HL-60 (cell line): ENCODE data around the gene FLYWCH1.

Experiments
- DNase-seq, 2 experiments: peaks; one replicate each; pipeline ENCODE4 v3.0.0-alpha.2; 2010 to 2020; ENCODE audit warnings: low read depth in 1 of 2, low spot score in 1 of 2
- H3K27ac ChIP-seq: fragments of 250-450 bp; sonication (Bioruptor Pico); replicated peaks from 2 replicates; pipeline ENCODE4 v1.5.1; 2020; ENCODE audit warnings: mild to moderate bottlenecking, moderate library complexity
- H3K27me3 ChIP-seq: fragments of 250-450 bp; sonication (Bioruptor Pico); 2 replicates; pipeline ENCODE4 v1.5.1; 2021; ENCODE audit warnings: mild to moderate bottlenecking, moderate library complexity; ENCODE audit not compliant: insufficient read depth, poor library complexity, severe bottlenecking
- H3K4me3 ChIP-seq: replicated peaks from 2 replicates; pipeline ENCODE4 v1.5.1; 2011; ENCODE audit warnings: mild to moderate bottlenecking, control low read depth, low read length; ENCODE audit not compliant: insufficient read depth
- GABPA ChIP-seq: IDR thresholded peaks from 2 replicates; pipeline ENCODE4 v1.6.1; 2012; ENCODE audit warnings: low read depth
- POLR2AphosphoS5 ChIP-seq: IDR thresholded peaks from 2 replicates; pipeline ENCODE4 v1.6.1; 2012; ENCODE audit warnings: low read depth
- SPI1 ChIP-seq: IDR thresholded peaks from 2 replicates; pipeline ENCODE4 v1.6.1; 2012; ENCODE audit warnings: low read depth, mild to moderate bottlenecking, borderline replicate concordance
- TF ChIP-seq, protein P1 (sequence below): IDR thresholded peaks from 2 replicates; pipeline ENCODE4 v1.6.1; 2012; ENCODE audit warnings: low read depth; ENCODE audit not compliant: insufficient replicate concordance
- TF ChIP-seq, protein P2 (sequence below): IDR thresholded peaks from one replicate; pipeline ENCODE4 v1.5.1; 2011; ENCODE audit warnings: low read length, control low read depth, inconsistent platforms; ENCODE audit not compliant: insufficient read depth

Gene FLYWCH1

DNA sequence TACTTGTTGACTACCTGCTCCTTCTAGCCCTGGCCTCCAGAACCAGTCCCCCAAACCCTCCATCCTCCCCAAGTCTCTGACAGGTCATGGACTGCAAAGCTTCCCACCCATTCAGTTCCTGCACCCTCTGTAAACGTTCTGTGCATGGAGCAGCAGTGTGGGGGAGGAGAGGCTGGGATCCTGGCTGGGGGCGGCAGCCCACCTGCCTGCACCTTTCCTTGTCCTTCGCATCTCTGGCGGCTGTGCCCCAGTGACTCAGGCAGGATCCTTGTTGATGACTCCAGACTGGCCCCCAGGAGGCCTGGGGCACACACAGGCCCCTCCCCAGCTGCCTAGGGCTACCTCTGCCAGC, 70.1 kb downstream of the FLYWCH1 start:
- TF ChIP-seq SPI1 (no peak), POLR2AphosphoS5 (no peak), GABPA (no peak)
- TF ChIP-seq, protein P1, sequence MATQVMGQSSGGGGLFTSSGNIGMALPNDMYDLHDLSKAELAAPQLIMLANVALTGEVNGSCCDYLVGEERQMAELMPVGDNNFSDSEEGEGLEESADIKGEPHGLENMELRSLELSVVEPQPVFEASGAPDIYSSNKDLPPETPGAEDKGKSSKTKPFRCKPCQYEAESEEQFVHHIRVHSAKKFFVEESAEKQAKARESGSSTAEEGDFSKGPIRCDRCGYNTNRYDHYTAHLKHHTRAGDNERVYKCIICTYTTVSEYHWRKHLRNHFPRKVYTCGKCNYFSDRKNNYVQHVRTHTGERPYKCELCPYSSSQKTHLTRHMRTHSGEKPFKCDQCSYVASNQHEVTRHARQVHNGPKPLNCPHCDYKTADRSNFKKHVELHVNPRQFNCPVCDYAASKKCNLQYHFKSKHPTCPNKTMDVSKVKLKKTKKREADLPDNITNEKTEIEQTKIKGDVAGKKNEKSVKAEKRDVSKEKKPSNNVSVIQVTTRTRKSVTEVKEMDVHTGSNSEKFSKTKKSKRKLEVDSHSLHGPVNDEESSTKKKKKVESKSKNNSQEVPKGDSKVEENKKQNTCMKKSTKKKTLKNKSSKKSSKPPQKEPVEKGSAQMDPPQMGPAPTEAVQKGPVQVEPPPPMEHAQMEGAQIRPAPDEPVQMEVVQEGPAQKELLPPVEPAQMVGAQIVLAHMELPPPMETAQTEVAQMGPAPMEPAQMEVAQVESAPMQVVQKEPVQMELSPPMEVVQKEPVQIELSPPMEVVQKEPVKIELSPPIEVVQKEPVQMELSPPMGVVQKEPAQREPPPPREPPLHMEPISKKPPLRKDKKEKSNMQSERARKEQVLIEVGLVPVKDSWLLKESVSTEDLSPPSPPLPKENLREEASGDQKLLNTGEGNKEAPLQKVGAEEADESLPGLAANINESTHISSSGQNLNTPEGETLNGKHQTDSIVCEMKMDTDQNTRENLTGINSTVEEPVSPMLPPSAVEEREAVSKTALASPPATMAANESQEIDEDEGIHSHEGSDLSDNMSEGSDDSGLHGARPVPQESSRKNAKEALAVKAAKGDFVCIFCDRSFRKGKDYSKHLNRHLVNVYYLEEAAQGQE = no peak
- TF ChIP-seq, protein P2, sequence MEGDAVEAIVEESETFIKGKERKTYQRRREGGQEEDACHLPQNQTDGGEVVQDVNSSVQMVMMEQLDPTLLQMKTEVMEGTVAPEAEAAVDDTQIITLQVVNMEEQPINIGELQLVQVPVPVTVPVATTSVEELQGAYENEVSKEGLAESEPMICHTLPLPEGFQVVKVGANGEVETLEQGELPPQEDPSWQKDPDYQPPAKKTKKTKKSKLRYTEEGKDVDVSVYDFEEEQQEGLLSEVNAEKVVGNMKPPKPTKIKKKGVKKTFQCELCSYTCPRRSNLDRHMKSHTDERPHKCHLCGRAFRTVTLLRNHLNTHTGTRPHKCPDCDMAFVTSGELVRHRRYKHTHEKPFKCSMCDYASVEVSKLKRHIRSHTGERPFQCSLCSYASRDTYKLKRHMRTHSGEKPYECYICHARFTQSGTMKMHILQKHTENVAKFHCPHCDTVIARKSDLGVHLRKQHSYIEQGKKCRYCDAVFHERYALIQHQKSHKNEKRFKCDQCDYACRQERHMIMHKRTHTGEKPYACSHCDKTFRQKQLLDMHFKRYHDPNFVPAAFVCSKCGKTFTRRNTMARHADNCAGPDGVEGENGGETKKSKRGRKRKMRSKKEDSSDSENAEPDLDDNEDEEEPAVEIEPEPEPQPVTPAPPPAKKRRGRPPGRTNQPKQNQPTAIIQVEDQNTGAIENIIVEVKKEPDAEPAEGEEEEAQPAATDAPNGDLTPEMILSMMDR = no peak
- Histone ChIP-seq H3K4me3 (no peak overlapping the region), H3K27ac (no peak overlapping the region), H3K27me3 (no peaks in the 10 kb centered on the region)
- DNase-seq = no peak

DNA sequence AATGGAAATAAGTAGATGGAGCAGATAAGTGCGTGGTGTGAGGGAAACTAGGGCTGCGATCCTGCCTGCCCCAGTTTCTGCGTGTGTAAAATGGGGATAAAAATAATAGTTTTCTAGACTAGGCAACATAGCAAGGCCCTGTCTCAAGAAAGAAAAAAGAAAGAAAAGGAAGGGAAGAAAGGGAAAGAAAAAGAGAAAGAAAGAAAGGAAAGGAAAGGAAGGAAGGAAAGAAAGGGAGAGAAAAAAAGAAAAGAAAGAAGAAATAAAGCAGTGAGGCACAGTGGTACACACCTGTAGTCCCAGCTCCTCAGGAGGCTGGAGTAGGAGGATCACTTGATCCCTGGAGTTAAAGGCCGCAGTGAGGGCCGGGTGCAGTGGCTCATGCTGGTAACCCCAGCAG, 70.7 kb downstream of the FLYWCH1 start:
- TF ChIP-seq, protein P2 = no peak
- TF ChIP-seq POLR2AphosphoS5 (no peak), GABPA (no peak), SPI1 (no peak)
- TF ChIP-seq, protein P1 = no peak
- no peak for DNase-seq
- Histone ChIP-seq H3K27me3 (no peaks in the 10 kb centered on the region), H3K4me3 (no peak overlapping the region), H3K27ac (no peak overlapping the region)

DNA sequence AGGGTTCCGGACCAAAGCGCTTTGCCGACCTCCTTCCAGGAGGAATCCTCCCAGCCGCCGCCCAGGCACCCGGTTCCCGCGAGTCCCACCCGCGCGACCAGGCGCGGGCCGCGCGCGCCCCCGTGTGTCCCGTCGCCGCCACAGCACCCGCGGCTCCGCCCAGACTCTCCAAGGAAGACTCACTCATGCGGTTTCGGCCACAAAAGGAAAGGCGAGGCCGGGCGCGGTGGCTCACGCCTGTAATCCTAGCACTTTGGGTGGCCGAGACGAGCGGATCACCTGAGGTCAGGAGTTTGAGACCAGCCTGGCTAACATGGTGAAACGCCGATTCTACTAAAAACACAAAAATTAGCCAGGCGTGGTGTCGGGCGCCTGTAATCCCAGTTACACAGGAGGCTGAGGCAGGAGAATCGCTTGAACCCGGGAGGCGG, 72.0 kb downstream of the FLYWCH1 start:
- H3K27me3 ChIP-seq = no peaks in the 10 kb centered on the region
- TF ChIP-seq GABPA (no peak), POLR2AphosphoS5 (no peak)
- TF ChIP-seq, protein P1 = no peak
- TF ChIP-seq, protein P2 = peak; percentile 68
- H3K27ac ChIP-seq = no peak overlapping the region
- peak in 1 of 2 experiments; percentile 81 for DNase-seq
- H3K4me3 ChIP-seq = peak overlapping the region; percentile 22
